RCC 7860 (cell line): ENCODE data around the gene GPR137C.

Source experiments
- DNase-seq: peaks from one replicate; pipeline ENCODE4 v3.0.0-alpha.2; 2015; ENCODE audit warnings: low spot score
- FAIRE-seq: peaks from 2 replicates; lab custom pipeline; 2012; peaks lifted over from hg19 to GRCh38; lab: Jason Lieb, UNC

GPR137C gene

DNA sequence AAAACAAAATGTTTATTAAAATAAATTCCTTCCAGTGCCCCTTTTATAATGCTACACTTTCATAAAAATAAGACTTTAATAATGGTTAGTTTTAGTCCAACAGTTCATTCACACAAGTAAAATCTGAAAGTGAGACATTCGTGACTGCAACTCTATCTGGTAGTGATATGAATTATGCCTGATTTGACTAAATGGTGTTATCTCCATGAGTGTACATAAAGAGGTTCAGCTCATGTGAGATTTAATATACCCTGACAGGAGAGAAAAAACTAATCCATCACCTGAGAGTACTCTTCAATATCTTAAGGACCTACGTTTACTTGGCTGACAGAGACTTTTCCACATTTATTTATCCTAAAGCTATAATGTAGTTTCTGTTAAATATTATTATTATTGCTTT is 108.7 kb downstream of the GPR137C start:
- FAIRE-seq (no peak), DNase-seq (no peak)

DNA sequence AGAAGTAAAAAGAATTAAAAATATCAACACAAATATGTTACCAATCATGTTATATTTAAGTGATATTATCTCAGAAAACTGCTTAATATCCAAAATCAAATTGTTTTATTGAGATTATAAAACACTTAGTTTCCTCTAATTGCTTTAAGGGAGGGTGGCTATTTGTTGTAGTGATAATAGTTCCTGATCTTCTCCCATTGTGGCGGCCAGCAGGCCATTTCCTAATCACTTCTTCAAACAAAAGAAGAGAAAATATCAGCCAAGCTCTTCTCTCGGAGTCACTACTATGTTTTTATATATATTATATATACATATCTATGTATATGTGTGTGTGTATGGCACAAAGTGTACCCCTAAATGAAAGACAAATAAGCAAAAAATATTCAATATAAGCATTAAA is 111.2 kb downstream of the GPR137C start:
- no peak for DNase-seq
- no peak for FAIRE-seq

DNA sequence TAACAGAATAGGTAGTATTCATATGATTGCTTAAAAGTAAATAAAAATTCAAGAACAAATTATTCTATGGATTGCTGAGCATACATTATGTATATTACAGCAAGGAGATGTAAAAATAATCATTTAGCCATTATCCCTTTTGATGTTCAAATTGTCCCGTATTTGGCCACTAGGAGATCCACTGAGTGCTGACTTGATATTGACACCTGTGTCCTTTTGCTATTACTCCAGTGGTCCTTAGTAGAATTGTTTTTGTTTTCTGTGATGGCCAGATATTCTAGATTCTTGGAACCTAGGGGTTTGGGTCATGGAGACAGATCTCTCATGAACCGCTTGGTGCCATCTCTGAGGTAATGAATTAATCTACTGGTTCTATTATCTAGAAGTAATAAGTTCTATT is 126.0 kb downstream of the GPR137C start:
- DNase-seq (no peak), FAIRE-seq (no peak)

DNA sequence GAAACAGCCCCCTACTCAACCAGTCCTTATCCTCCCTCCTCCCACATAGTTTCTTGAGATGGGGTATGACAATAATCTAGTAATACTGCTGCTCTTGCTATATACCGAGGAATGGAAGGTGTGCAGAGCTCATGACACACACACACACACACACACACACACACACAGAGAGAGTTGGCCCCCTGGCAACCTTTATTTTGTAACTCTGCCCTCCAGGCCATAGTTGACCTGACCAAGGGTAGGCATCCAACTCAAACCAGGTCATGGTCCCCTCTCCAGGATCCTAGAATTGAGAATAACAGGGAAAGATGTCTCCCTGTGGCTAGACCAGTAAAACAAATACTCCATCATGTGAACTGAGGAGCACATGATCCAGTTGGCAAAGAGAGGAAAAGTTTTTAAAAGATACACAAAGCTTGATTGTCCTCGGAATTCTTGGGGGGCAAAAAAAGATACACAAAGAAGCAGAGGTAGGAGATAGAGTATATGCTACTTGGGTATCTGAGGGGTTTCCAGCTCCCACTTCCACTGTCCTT is 131.4 kb downstream of the GPR137C start:
- DNase-seq = no peak
- no peak for FAIRE-seq

DNA sequence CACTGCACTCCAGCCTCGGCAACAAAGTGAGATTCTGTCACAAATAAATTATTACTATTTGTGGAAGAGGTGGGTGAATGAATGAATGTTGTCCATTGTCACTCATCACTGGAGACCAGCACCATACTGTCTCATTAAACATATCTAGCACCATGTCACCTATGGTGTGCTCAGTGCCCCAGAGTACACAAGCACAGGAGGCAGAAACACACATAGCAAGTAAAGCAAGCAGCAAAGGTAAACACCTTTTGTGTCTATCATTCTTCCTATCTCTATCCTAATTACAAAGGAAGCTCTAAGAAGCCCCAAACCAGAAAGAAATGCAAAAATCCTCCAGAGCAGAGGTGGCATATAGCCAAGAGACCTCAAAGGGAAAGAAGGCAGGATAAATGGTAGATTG is 133.5 kb downstream of the GPR137C start:
- DNase-seq (no peak), FAIRE-seq (no peak)
